ENCODE data around the gene ENAM.
"Not testable (repeated sequence)": the region's sequence is repeated elsewhere in the genome, so short reads cannot be mapped to it uniquely, and the experiment has no call there.

Gene ENAM

DNA sequence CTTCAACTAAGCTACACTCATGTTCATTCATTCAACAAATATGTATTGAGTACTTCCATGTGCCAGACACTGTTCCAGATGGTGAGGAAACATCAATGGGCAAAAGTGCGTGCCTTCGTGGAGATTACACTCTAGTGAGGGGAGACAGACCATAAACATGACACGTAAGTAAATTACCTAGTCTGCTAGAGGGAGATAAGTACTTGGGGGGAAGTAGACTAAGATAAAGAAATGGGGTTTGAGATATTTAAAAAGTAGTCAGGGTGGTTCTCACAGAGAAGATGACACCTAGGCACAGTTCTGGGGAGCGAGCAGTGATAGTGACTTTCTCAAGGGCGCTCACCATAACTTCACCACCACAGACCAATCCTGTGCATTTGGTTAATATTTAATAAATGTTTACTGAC is 26.1 kb downstream of the ENAM start:
- TF ChIP-seq ZFX (IDR thresholded peaks at IDR 0.05): no peak
- TF ChIP-seq, protein P1, sequence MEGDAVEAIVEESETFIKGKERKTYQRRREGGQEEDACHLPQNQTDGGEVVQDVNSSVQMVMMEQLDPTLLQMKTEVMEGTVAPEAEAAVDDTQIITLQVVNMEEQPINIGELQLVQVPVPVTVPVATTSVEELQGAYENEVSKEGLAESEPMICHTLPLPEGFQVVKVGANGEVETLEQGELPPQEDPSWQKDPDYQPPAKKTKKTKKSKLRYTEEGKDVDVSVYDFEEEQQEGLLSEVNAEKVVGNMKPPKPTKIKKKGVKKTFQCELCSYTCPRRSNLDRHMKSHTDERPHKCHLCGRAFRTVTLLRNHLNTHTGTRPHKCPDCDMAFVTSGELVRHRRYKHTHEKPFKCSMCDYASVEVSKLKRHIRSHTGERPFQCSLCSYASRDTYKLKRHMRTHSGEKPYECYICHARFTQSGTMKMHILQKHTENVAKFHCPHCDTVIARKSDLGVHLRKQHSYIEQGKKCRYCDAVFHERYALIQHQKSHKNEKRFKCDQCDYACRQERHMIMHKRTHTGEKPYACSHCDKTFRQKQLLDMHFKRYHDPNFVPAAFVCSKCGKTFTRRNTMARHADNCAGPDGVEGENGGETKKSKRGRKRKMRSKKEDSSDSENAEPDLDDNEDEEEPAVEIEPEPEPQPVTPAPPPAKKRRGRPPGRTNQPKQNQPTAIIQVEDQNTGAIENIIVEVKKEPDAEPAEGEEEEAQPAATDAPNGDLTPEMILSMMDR (conservative IDR thresholded peaks at IDR 0.05): no peak
- H3K27ac ChIP-seq: no peak overlapping the region

DNA sequence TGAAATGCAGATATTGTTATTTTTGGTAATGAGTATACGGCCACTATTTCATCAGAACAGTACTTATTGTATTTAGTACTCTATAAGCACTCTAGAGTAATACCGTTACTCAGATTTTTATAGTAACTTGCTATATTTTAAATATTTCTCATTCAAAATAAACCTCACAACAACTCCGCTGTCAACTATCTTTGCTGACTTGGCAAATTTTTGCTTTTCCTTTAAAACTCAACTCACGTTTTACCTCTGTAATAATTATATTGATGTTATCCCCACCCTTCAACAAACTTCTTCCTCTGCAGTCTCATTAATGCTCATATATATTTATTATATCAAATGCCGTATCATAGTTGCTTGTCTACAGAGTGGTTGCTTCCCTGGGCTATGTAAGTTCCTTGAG is 28.8 kb downstream of the ENAM start:
- no peak for TF ChIP-seq ZFX (IDR thresholded peaks at IDR 0.05)
- TF ChIP-seq, protein P1 (conservative IDR thresholded peaks at IDR 0.05): no peak
- no peak overlapping the region for H3K27ac ChIP-seq

GRCh38 chr4:70658418-70658817 is 29.9 kb downstream of the ENAM start:
- TF ChIP-seq, protein P1 (conservative IDR thresholded peaks at IDR 0.05): no peak
- TF ChIP-seq ZFX (IDR thresholded peaks at IDR 0.05): no peak
- H3K27ac ChIP-seq: no peak overlapping the region

GRCh38 chr4:70660106-70660505 is 31.6 kb downstream of the ENAM start:
- H3K27ac ChIP-seq: no peak overlapping the region
- TF ChIP-seq, protein P1 (conservative IDR thresholded peaks at IDR 0.05): no peak
- TF ChIP-seq ZFX (IDR thresholded peaks at IDR 0.05): no peak

DNA sequence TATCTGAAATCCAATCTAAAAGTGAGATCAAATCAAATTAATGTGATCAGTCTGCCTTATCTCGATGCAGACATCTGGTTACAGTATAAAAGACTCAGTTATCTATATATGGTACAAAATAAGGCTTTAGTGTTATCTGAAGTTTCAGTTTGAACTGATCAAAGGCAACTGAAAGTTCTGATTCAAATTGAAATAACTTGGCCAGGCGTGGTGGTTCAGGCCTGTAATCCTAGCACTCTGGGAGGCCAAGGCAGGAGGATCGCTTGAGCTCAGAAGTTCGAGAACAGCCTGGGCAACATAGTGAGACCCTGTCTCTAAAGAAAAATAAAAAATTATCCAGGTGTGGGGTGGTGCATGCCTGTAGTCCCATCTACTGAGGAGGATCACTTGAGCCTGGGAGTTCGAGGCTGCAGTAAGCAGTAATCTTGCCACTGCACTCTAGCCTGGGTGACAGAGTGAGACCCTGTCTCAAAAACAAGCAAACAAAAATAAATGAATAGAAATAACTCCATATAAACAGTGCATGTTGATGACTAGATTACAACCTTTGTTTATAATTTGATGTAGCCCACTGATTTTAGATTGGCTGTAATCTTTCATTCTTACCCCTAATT is 32.9 kb downstream of the ENAM start:
- not testable (repeated sequence) for H3K27ac ChIP-seq

DNA sequence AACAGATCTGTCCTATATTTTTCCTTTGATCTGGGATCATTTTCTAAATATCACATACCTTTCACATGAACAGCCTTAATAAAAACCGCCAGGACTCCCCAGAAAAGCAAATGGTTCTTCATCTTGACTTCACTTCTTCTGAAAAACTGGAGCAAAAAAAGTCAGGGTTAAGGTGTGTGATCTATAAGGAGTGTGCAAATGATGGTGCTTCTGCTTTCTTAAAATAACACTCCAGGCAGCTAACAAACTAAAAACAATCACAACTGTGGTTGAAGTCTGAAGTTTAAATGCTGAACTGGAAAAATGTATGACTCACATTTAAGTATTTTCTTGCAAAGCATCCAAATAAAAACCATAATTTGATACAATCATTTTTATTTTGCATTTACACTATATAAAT is 37.8 kb downstream of the ENAM start, which contains the start of gene JCHAIN:
TSS of gene JCHAIN (minus strand) at position 140 of the 400 bp plus-strand sequence. CDS start at position 122, 18 bp downstream.
- no peak within 1 kb of the TSS for H3K27ac ChIP-seq
- no peak for TF ChIP-seq ZFX (IDR thresholded peaks at IDR 0.05)
- TF ChIP-seq, protein P1 (conservative IDR thresholded peaks at IDR 0.05): no peak

DNA sequence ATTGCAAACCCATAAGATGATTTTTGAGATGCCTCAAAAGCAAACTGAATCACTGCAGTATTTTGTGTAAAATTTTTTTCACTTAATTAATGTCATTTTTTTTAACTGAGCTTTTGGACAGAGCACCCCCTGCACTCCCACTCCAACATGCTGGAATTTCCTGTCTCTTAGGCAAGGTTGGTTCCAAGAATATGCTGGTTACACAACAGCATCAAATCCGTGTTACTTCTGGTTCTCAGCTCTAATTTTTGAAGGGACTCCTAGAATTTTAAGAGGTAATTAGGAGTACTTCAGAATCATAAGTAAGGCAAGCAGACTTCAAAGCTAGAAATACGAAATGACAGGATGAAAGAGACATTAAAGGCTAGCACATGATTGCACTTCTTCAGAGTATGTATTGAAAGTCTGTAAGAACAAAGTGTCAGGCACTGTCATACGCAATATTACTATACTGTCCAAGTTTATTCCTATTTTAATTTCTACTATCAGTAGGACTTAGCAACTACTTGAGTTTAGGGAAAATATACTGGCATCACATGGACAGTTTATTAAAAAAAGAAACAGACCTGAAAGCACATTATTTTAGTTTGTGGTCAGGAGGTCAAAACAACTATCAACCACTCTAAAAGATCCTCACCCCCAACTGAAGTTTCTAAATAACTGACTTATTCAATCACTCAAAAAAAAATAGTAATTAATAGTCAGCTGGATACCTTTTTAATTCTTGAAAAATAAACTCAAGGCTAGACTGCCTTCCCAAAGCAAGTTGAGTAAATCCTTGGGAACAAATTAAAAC is 39.4 kb downstream of the ENAM start:
- TF ChIP-seq, protein P1 (conservative IDR thresholded peaks at IDR 0.05): no peak
- no peak for TF ChIP-seq ZFX (IDR thresholded peaks at IDR 0.05)
- no peak overlapping the region for H3K27ac ChIP-seq

All from C4-2B (cell line).